ENCODE measurements around the gene ATR. TPM values are rescaled to one million over a fixed set of nuclear protein-coding genes. Genes with fewer than 3 reads are reported as not detected.

The ATR gene
- total RNA-seq, 2 experiments from 2014 or later, result 31.5 to 31.8 TPM

DNA sequence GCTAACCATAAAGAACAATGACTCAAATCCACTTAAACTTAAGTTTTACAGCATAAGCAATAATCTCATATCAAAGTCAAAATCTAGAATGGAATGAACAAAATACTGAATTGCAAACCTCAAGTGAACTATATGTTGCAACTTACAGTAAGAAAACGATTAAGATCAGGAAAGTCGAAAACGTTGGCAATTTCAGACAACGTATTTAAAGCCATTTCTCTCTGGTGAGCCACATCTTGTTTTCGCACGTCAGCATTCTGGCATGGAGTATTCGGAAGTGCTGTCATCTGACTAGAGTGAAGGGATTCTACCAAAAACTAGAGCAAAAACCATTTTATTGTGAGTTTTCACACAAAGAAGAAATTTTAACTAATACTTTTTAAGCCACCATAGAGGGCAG, 28.5 kb downstream of the ATR start:
- Mint-ChIP-seq H3K27me3 (no peaks in the 10 kb centered on the region), H3K4me3 (no peak overlapping the region), H3K36me3 (ENCODE audit: low read depth) (peaks cover 43% of the 10 kb centered on the region), H3K9me3 (no peaks in the 10 kb centered on the region), H3K4me1 (no peaks in the 10 kb centered on the region), H3K27ac (no peak overlapping the region)
- ChIA-PET CTCF (no interaction called here), POLR2A (interaction anchor here (0.6 kb wide), 1 partner anchor 336 kb away, joined by 3 read pairs; no protein-coding TSS in a partner anchor)
- no peak for DNase-seq

DNA sequence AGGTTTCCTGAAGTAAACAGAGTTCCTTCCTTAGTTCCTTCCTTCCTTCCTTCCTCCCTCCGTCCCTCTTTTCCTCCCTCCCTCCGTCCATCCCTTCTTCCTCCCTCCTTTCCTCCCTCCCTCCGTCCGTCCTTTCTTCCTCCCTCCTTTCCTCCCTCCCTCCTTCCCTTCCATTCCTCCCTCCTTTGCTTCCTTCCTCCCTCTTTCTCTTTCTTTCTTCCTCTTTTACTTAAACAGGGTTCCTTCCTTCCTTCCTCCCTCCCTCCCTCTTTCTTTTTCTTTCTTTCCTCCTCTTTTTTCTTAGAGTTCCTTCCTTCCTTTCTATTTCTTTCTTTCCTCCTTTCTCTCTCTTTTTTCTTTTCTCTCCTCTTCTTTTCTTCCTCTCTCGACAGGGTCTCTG, 35.2 kb downstream of the ATR start:
- Mint-ChIP-seq H3K4me3 (no peak overlapping the region), H3K27ac (no peak overlapping the region), H3K36me3 (ENCODE audit: low read depth) (peaks cover 23% of the 10 kb centered on the region), H3K9me3 (no peaks in the 10 kb centered on the region), H3K4me1 (no peaks in the 10 kb centered on the region), H3K27me3 (no peaks in the 10 kb centered on the region)
- no peak for DNase-seq
- ChIA-PET POLR2A (no interaction called here), CTCF (no interaction called here)

DNA sequence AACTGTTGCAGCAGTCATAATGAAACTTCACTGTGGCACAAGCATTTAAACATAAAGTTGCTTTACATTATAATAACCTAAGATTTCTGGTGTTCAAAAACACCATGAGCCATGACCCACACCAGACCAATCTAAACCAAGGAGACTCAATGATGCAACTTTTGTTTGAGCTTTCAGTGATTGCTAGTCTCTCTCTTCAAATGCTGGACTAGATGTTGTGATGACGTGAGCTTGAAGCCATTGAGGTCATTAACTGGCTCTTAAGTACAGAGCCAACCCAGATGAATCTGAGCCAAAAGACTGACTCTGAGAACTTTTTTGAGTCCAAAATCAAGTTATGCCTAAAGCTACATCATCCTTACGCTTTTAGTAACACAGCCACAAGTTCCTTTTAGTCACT, 36.5 kb downstream of the ATR start:
- ChIA-PET POLR2A (no interaction called here), CTCF (no interaction called here)
- no peak overlapping the region for H3K27ac Mint-ChIP-seq
- peaks cover 21% of the 10 kb centered on the region for H3K36me3 Mint-ChIP-seq (ENCODE audit: low read depth)
- H3K9me3 Mint-ChIP-seq, result no peaks in the 10 kb centered on the region
- DNase-seq, result no peak
- no peaks in the 10 kb centered on the region for H3K27me3 Mint-ChIP-seq
- no peak overlapping the region for H3K4me3 Mint-ChIP-seq
- no peaks in the 10 kb centered on the region for H3K4me1 Mint-ChIP-seq

DNA sequence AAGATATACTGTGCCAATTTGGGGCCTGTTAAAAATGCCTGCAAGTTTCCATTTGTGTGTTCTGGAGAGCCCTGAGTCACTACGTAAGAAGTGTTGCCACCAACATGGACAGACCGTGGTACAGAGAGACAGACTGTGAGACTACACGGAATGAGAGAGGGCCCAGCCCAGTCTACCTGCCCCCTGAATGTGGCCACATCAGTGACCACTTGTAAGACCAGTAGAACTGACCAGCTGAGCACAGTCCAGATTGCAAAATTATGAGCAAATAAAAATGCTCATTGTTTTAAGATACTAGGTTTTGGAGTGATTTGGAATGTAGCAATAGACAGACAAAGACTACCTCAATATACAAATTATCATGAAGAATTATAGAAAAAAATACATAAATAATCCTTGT, 42.0 kb downstream of the ATR start:
- Mint-ChIP-seq H3K27ac (no peak overlapping the region), H3K27me3 (no peaks in the 10 kb centered on the region), H3K4me3 (no peak overlapping the region), H3K9me3 (no peaks in the 10 kb centered on the region), H3K4me1 (no peaks in the 10 kb centered on the region), H3K36me3 (ENCODE audit: low read depth) (peaks cover 47% of the 10 kb centered on the region)
- DNase-seq, result no peak
- ChIA-PET CTCF (interaction anchor here (0.6 kb wide), 1 partner anchor 93 kb away, joined by 3 read pairs; no protein-coding TSS in a partner anchor), POLR2A (no interaction called here)

DNA sequence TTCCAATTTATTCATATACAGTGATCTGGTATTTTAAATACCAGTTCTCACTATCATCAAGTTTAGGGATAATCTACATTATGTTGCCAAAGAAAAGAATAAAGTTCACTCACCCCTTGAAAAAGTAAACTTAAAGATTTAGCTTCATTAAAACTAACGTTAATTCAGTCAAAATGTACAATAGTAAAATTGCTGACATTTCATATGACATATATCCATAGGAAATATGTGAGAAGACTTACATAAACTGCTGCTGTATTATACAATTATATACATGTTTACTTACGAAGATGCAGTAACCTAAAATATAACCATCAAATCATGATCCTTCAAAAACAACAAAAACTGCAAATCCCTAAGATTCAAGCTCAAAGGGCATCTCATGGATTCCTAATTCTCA, 44.0 kb downstream of the ATR start:
- DNase-seq, result no peak
- H3K4me3 Mint-ChIP-seq, result no peak overlapping the region
- no peaks in the 10 kb centered on the region for H3K27me3 Mint-ChIP-seq
- CTCF ChIA-PET, result no interaction called here
- H3K9me3 Mint-ChIP-seq, result no peaks in the 10 kb centered on the region
- peaks cover 54% of the 10 kb centered on the region for H3K36me3 Mint-ChIP-seq (ENCODE audit: low read depth)
- no peak overlapping the region for H3K27ac Mint-ChIP-seq
- POLR2A ChIA-PET, result interaction anchor here (0.6 kb wide), 1 partner anchor 72 kb away, joined by 3 read pairs; no protein-coding TSS in a partner anchor
- H3K4me1 Mint-ChIP-seq, result peaks cover 11% of the 10 kb centered on the region

DNA sequence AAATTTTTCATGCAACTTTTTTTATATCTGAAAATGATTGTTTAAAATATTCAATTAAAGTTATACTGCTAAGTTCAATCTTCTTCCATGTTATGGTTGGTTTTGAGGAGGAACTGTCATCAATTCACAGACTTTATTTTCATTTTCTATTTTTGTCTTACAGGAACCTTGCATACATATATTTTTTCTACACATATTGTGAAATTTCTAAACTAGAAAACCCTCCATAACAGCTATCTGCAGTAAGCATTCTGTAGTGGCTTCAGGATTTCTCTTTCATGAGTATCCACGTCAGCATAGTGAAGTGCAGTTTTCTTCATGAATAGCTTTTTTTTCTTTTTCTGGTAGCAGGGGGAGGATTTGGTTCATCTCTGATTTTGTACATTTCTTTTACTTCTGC, 48.2 kb downstream of the ATR start:
- H3K9me3 Mint-ChIP-seq, result no peaks in the 10 kb centered on the region
- CTCF ChIA-PET, result interaction anchor here (1.4 kb wide), 1 partner anchor 21 kb away, joined by 3 read pairs; no protein-coding TSS in a partner anchor
- no peaks in the 10 kb centered on the region for H3K27me3 Mint-ChIP-seq
- POLR2A ChIA-PET, result no interaction called here
- peaks cover 11% of the 10 kb centered on the region for H3K4me1 Mint-ChIP-seq
- H3K36me3 Mint-ChIP-seq (ENCODE audit: low read depth), result peaks cover 50% of the 10 kb centered on the region
- no peak overlapping the region for H3K4me3 Mint-ChIP-seq
- H3K27ac Mint-ChIP-seq, result no peak overlapping the region
- no peak for DNase-seq

DNA sequence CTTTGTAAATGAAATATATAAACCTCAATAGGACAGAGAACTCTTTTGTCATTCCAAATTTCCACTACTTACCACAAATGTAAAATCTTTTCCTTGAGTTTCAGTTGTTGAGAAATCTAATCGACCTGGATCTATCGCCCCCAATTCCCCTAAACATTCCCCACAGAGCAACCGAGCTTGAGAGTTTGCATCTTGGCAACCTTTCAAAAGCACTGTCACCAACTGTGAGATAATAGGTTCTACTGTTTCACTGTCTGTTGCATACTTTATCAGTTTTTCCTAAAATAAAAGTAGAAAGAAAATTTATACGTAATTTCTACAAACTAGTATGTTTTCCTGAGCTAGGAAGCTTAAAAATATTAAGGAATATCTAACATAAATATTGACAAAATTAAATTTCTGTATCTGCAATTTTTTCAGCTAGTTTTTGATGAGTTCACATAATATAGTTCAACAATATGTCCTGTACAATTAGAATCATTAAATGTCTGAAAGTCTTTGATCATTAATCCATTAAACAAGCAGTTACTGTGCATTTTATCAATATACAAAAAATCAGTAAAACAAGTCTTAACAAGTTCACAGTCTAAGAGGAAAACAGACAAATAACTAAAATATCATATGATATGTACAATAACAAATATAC, 54.5 kb downstream of the ATR start:
- Mint-ChIP-seq H3K9me3 (peaks cover 4% of the 10 kb centered on the region), H3K27ac (peak overlapping the region; percentile 37), H3K4me1 (peaks cover 3% of the 10 kb centered on the region), H3K4me3 (no peak overlapping the region), H3K36me3 (ENCODE audit: low read depth) (peaks cover 38% of the 10 kb centered on the region), H3K27me3 (no peaks in the 10 kb centered on the region)
- CTCF ChIA-PET, result interaction anchor here (1.1 kb wide), 1 partner anchor 12 kb away, joined by 4 read pairs; no protein-coding TSS in a partner anchor
- POLR2A ChIA-PET, result no interaction called here
- no peak for DNase-seq

DNA sequence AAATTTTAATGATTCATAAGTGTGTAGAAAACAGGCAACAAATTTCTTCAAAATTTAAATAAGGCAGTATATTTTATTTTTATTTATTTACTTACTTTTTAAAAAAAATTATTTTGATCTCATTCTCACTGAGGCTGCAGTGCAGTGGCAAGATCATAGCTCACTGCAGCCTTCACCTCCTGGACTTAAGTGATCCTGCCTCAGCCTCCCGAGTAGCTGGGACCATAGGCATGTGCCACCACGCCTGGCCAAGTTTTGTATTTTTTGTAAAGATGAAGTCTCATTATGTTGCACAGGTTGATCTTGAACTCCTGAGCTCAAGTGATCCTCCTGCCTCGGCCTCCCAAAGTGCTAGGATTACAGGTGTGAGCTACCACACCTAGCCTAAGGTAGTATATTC, 69.5 kb downstream of the ATR start:
- H3K36me3 Mint-ChIP-seq (ENCODE audit: low read depth), result peaks cover 41% of the 10 kb centered on the region
- peak overlapping the region; percentile 95 for H3K27ac Mint-ChIP-seq
- CTCF ChIA-PET, result interaction anchor here (0.9 kb wide), 1 partner anchor 12 kb away, joined by 5 read pairs; no protein-coding TSS in a partner anchor
- peaks cover 16% of the 10 kb centered on the region for H3K4me1 Mint-ChIP-seq
- H3K27me3 Mint-ChIP-seq, result no peaks in the 10 kb centered on the region
- DNase-seq, result no peak
- H3K4me3 Mint-ChIP-seq, result peak overlapping the region; percentile 71
- no peaks in the 10 kb centered on the region for H3K9me3 Mint-ChIP-seq
- POLR2A ChIA-PET, result no interaction called here

DNA sequence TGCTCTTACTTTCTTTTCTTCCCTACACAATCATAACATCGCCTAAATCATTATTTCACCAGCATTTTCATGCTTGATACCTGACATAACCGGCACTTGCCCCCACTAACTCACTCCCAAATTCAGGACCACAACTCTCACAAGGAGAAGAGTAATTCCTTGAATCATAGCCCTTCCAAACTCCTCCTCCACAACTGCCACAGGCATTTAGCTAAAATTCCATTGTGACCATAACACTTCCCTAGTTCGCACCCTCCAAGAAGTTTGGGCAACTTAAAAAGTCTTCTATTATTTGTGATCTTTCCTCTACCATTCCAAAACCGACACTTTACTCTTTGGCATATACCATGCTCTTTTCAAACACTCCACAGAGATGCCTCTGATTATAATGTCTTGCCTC, 71.3 kb downstream of the ATR start:
- ChIA-PET CTCF (interaction anchor here (1.1 kb wide), 1 partner anchor 11 kb away, joined by 3 read pairs; no protein-coding TSS in a partner anchor), POLR2A (no interaction called here)
- Mint-ChIP-seq H3K36me3 (ENCODE audit: low read depth) (peaks cover 47% of the 10 kb centered on the region), H3K27me3 (no peaks in the 10 kb centered on the region), H3K27ac (no peak overlapping the region), H3K9me3 (no peaks in the 10 kb centered on the region), H3K4me1 (peaks cover 16% of the 10 kb centered on the region), H3K4me3 (no peak overlapping the region)
- DNase-seq, result no peak

DNA sequence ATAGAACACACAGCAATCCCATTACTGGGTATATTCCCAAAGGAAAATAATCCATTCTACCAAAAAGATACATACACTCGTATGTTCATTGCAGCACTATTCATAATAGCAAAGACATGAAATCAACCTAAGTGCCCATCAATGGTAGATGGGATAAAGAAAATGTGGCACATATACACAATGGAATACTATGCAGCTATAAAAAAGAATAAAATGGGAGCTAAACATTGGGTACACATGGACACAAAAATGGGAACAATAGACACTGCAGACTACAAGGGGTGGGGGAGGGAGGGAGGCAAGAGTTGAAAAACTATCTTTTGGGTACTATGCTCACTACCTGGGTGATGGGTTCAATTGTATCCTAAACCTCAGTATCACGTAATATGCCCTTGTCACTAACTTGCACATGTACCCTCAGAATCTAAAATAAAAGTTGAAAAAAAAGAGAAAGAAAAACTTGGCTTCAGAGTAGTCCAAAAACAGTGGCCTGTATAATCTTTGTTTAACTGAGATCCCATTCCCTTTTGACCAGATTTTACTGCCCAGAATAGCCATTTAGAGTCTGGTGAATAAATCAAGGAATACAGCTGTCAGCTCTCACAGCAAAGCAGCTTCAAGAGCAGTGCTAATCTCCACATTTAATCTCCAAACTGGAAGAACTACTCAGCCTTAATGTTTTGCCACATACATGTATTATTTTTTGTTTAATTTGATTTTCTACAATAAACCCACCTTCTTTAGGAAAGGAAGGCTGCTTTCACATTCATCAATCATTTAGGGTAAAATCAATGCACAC, 76.1 kb downstream of the ATR start:
- peaks cover 54% of the 10 kb centered on the region for H3K36me3 Mint-ChIP-seq (ENCODE audit: low read depth)
- H3K27me3 Mint-ChIP-seq, result no peaks in the 10 kb centered on the region

DNA sequence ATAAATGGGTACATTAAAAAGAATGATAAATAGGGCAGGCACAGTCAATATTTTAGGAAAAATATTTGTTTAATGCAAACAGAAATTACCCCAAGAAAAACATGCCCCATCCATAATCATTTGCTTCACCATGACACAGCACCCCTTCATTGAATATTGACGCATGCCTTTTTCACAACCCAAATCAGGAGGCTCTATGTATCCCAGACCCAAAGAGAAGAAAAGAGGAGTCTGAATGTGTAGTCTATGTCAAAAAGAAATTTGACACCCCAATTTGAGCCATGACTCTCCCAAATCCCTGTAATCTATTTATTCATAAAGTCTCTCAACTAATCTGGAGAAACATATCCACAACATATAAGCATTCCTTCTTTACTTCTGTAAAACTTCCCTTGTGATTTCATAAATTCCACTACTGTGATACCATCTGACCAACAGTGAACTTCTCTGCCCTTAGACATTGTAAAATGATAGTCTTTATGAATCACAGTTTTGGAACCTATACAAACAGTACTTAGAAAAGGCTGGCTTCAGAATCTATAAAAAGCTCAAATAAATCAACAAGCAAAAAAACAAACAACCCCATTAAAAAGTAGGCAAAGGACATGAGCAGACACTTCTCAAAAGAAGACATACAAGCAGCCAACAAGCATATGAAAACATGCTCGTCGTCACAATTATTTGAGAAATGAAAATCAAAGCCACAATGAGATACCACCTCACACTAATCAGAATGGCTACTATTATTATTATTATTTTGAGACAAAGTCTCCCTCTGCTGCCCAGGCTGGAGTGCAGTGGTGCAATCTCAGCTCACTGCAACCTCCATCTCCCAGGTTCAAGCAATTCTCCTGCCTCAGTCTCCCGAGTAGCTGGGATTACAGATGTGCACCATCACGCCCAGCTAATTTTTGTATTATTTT, 77.3 kb downstream of the ATR start:
- peaks cover 53% of the 10 kb centered on the region for H3K36me3 Mint-ChIP-seq (ENCODE audit: low read depth)
- H3K9me3 Mint-ChIP-seq, result no peaks in the 10 kb centered on the region
- DNase-seq, result no peak
- H3K4me3 Mint-ChIP-seq, result no peak overlapping the region
- POLR2A ChIA-PET, result no interaction called here
- no peak overlapping the region for H3K27ac Mint-ChIP-seq
- no peaks in the 10 kb centered on the region for H3K4me1 Mint-ChIP-seq
- H3K27me3 Mint-ChIP-seq, result no peaks in the 10 kb centered on the region
- CTCF ChIA-PET, result interaction anchor here (1.5 kb wide), 1 partner anchor 19 kb away, joined by 3 read pairs; no protein-coding TSS in a partner anchor

More for the DNA sequence above, 76.1 kb downstream of the ATR start:
- Mint-ChIP-seq H3K9me3 (no peaks in the 10 kb centered on the region), H3K4me1 (peaks cover 7% of the 10 kb centered on the region), H3K4me3 (no peak overlapping the region), H3K27ac (no peak overlapping the region)
- POLR2A ChIA-PET, result no interaction called here
- DNase-seq, result no peak
- CTCF ChIA-PET, result no interaction called here

DNA sequence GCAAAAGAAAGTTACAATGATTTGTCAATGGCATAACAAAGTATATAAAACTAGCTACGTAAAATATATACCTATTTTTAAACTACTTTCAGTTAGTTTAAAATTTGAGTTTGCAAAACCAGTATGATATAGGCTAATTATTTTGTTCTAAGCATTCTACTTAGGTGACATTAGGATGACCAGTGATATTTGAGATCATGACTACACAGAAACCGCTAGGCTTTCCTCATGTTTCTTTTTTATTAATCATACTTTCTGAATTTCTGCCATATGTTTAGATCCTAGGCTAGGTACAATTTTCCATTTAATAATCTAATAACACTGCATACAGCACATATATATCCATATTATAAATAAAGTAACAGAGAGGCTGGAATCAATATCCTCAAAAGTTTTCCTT, 78.3 kb downstream of the ATR start:
- Mint-ChIP-seq H3K9me3 (no peaks in the 10 kb centered on the region), H3K4me1 (no peaks in the 10 kb centered on the region), H3K4me3 (no peak overlapping the region), H3K27ac (no peak overlapping the region), H3K27me3 (no peaks in the 10 kb centered on the region), H3K36me3 (ENCODE audit: low read depth) (peaks cover 50% of the 10 kb centered on the region)
- ChIA-PET POLR2A (no interaction called here), CTCF (interaction anchor here (1.5 kb wide), 1 partner anchor 18 kb away, joined by 3 read pairs; no protein-coding TSS in a partner anchor)
- no peak for DNase-seq

Data from activated CD4-positive, alpha-beta T cell treated with anti-CD3 and anti-CD28 coated beads, Interleukin-2, amount 10 ng/mL, durations not matched to agents 7 days and 5 days (primary cell).